DND-41 (cell line): ENCODE data around the gene NRK.
"Not testable (repeated sequence)": the region's sequence is repeated elsewhere in the genome, so short reads cannot be mapped to it uniquely, and the experiment has no call there.

Experiments
- ATAC-seq: fragments of 200-7000 bp; cut with Tn5 transposase; 3 replicates; pipeline ENCODE4 v1.9.1; 2021; ENCODE audit warnings: low read depth; ENCODE audit not compliant: insufficient read depth
- DNase-seq: peaks from one replicate; pipeline ENCODE4 v3.0.0-alpha.2; 2020
- H2AFZ ChIP-seq: 2 replicates; pipeline ENCODE4 v1.6.0; 2012; ENCODE audit warnings: low read depth, low read length
- H3K27ac ChIP-seq: 2 replicates; pipeline ENCODE4 v1.5.1; 2012; ENCODE audit warnings: low read length, inconsistent platforms
- H3K27me3 ChIP-seq: fragments of 200-600 bp; sonication (generic); 2 replicates; pipeline ENCODE4 v1.6.0; 2012; ENCODE audit warnings: low read length, mild to moderate bottlenecking, inconsistent platforms; ENCODE audit not compliant: insufficient read depth, poor library complexity
- H3K36me3 ChIP-seq: 2 replicates; pipeline ENCODE4 v1.5.1; 2012; ENCODE audit warnings: low read length, inconsistent platforms; ENCODE audit not compliant: insufficient read depth
- H3K4me1 ChIP-seq: 2 replicates; pipeline ENCODE4 v1.5.1; 2012; ENCODE audit warnings: mild to moderate bottlenecking, low read length; ENCODE audit not compliant: insufficient read depth
- H3K4me2 ChIP-seq: 2 replicates; pipeline ENCODE4 v1.6.0; 2012; ENCODE audit warnings: mild to moderate bottlenecking, moderate library complexity, low read length, inconsistent platforms; ENCODE audit not compliant: insufficient read depth
- H3K4me3 ChIP-seq, 2 experiments: fragments of 200-600 bp in 1 of 2; shearing (Covaris generic) in 1 of 2; 2 replicates each; pipeline ENCODE4 v1.5.1; 2012 to 2016; ENCODE audit warnings: inconsistent platforms in 2 of 2, low read length in 2 of 2, mild to moderate bottlenecking in 2 of 2, low read depth in 1 of 2, moderate library complexity in 1 of 2
- H3K79me2 ChIP-seq: 2 replicates; pipeline ENCODE4 v1.6.0; 2012; ENCODE audit warnings: low read length, inconsistent platforms; ENCODE audit not compliant: insufficient read depth
- H3K9ac ChIP-seq: 2 replicates; pipeline ENCODE4 v1.6.0; 2012; ENCODE audit warnings: low read depth, mild to moderate bottlenecking, inconsistent platforms, low read length, moderate library complexity
- H3K9me3 ChIP-seq: 2 replicates; pipeline ENCODE4 v1.5.1; 2012; ENCODE audit warnings: low read length, moderate library complexity, mild to moderate bottlenecking, inconsistent platforms; ENCODE audit not compliant: insufficient read depth, severe bottlenecking
- H4K20me1 ChIP-seq: 2 replicates; pipeline ENCODE4 v1.6.0; 2012; ENCODE audit warnings: low read length; ENCODE audit not compliant: insufficient read depth
- EZH2 ChIP-seq: IDR thresholded peaks from 3 replicates; pipeline ENCODE4 v1.6.1; 2012; ENCODE audit warnings: borderline replicate concordance, low read depth, mild to moderate bottlenecking, moderate library complexity, low read length, inconsistent platforms; ENCODE audit not compliant: severe bottlenecking
- TF ChIP-seq, protein P1 (sequence below): IDR thresholded peaks from 2 replicates; pipeline ENCODE4 v1.5.1; 2012; ENCODE audit warnings: borderline replicate concordance, low read length, moderate library complexity, mild to moderate bottlenecking; ENCODE audit not compliant: poor library complexity, severe bottlenecking; ENCODE audit errors: extremely low read depth

Gene NRK

DNA sequence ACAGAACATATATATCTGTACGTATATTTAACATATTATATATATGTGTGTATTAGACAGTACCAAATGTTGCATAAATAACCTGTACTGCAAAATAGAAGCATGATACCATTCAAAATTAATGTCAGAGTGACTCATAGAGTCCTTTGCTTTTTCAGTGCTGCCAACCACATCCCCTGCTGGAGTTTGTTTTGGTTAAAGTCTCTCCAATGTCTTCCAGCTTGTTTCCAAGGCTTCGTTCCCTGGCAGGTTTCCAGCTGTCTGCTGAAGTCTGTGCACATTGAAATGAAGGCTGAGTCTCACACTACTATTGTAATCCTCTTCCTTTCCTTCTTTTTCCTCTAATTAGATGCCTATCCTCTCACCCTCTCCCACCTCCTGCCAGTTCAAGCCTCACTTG, 14.9 kb downstream of the NRK start:
- Histone ChIP-seq H3K4me2 (no peak overlapping the region), H3K27me3 (no peaks in the 10 kb centered on the region)
- DNase-seq, result no peak

DNA sequence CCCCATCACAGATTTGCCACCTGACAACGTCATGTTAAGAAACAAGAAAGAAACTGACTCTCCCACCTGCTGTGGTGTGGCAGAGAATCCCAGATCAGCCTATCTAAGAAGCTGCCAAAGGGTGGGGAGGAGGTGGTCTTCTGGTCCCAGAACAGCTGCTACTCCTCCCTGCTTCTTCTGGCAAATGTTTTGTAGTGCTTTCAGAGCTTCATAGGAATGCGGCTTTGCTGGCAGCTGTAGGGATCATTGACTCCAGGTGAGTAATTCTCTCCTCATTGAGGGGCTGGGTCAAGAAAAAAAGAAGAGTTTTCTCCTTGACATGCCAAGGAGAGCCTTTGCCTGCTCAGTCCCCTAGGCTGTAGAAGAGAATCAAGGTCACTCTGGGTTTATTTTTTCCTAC, 23.3 kb downstream of the NRK start:
- ATAC-seq, result no peak

More for the DNA sequence above, 14.9 kb downstream of the NRK start:
- no peaks in the 10 kb centered on the region for H3K79me2 ChIP-seq
- TF ChIP-seq, protein P1, sequence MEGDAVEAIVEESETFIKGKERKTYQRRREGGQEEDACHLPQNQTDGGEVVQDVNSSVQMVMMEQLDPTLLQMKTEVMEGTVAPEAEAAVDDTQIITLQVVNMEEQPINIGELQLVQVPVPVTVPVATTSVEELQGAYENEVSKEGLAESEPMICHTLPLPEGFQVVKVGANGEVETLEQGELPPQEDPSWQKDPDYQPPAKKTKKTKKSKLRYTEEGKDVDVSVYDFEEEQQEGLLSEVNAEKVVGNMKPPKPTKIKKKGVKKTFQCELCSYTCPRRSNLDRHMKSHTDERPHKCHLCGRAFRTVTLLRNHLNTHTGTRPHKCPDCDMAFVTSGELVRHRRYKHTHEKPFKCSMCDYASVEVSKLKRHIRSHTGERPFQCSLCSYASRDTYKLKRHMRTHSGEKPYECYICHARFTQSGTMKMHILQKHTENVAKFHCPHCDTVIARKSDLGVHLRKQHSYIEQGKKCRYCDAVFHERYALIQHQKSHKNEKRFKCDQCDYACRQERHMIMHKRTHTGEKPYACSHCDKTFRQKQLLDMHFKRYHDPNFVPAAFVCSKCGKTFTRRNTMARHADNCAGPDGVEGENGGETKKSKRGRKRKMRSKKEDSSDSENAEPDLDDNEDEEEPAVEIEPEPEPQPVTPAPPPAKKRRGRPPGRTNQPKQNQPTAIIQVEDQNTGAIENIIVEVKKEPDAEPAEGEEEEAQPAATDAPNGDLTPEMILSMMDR, result no peak
- no peak for TF ChIP-seq EZH2
- no peak overlapping the region for H3K4me3 ChIP-seq
- no peaks in the 10 kb centered on the region for H4K20me1 ChIP-seq
- H3K9me3 ChIP-seq, result no peaks in the 10 kb centered on the region
- H3K27ac ChIP-seq, result no peak overlapping the region
- no peak for ATAC-seq
- H3K36me3 ChIP-seq, result no peaks in the 10 kb centered on the region
- no peak overlapping the region for H2AFZ ChIP-seq
- H3K4me1 ChIP-seq, result no peaks in the 10 kb centered on the region
- no peak overlapping the region for H3K9ac ChIP-seq

GRCh38 chrX:105850100-105850499, 27.8 kb downstream of the NRK start:
- H4K20me1 ChIP-seq, H3K9ac ChIP-seq, H3K27me3 ChIP-seq, H3K27ac ChIP-seq, H3K4me3 ChIP-seq, DNase-seq, H3K4me1 ChIP-seq, H3K9me3 ChIP-seq, H3K79me2 ChIP-seq, H2AFZ ChIP-seq, H3K36me3 ChIP-seq, H3K4me2 ChIP-seq, ATAC-seq: not testable (repeated sequence)

More for the DNA sequence above, 23.3 kb downstream of the NRK start:
- H3K9ac ChIP-seq, result no peak overlapping the region
- H3K9me3 ChIP-seq, result no peaks in the 10 kb centered on the region
- no peak overlapping the region for H2AFZ ChIP-seq
- H3K4me2 ChIP-seq, result no peak overlapping the region
- H3K4me3 ChIP-seq, result no peak overlapping the region
- no peak for DNase-seq
- no peak for TF ChIP-seq EZH2
- TF ChIP-seq, protein P1, result no peak
- H3K27me3 ChIP-seq, result no peaks in the 10 kb centered on the region
- no peaks in the 10 kb centered on the region for H4K20me1 ChIP-seq
- no peaks in the 10 kb centered on the region for H3K36me3 ChIP-seq
- no peaks in the 10 kb centered on the region for H3K4me1 ChIP-seq
- no peaks in the 10 kb centered on the region for H3K79me2 ChIP-seq
- no peak overlapping the region for H3K27ac ChIP-seq

GRCh38 chrX:105865709-105866108, 43.4 kb downstream of the NRK start:
- no peaks in the 10 kb centered on the region for H3K36me3 ChIP-seq
- H3K79me2 ChIP-seq, result no peaks in the 10 kb centered on the region
- no peak overlapping the region for H3K4me2 ChIP-seq
- H3K9ac ChIP-seq, result no peak overlapping the region
- no peaks in the 10 kb centered on the region for H3K27me3 ChIP-seq
- no peak for DNase-seq
- no peaks in the 10 kb centered on the region for H3K4me1 ChIP-seq
- H2AFZ ChIP-seq, result no peak overlapping the region
- H4K20me1 ChIP-seq, result no peaks in the 10 kb centered on the region
- H3K9me3 ChIP-seq, result no peaks in the 10 kb centered on the region
- no peak for ATAC-seq
- TF ChIP-seq, protein P1, result no peak
- no peak for TF ChIP-seq EZH2
- no peak overlapping the region for H3K4me3 ChIP-seq
- H3K27ac ChIP-seq, result no peak overlapping the region
